HepG2 (cell line): ENCODE measurements around the gene MARCHF2. TPM values are rescaled to one million over a fixed set of nuclear protein-coding genes. Genes with fewer than 3 reads are reported as not detected.

Source experiments
- CEBPB ChIP-seq: IDR thresholded peaks from 2 replicates; pipeline ENCODE4 v1.6.1; 2011; ENCODE audit warnings: low read depth, low read length, improper control_type of control experiment, borderline replicate concordance
- CSRNP2 ChIP-seq: sonication (generic); formaldehyde crosslinking; conservative IDR thresholded peaks from 2 replicates; pipeline ENCODE4 v1.8.0; 2022; ENCODE audit warnings: low read depth, missing genetic modification reagents
- FOXK2 ChIP-seq: fragments of 450-650 bp; IDR thresholded peaks from 2 replicates; pipeline ENCODE4 v1.6.1; 2016
- HOXA3 ChIP-seq: sonication (generic); formaldehyde crosslinking; IDR thresholded peaks from 2 replicates; pipeline ENCODE4 v1.5.0; 2020; ENCODE audit warnings: missing genetic modification reagents
- JDP2 ChIP-seq: sonication (generic); formaldehyde crosslinking; IDR thresholded peaks from 2 replicates; pipeline ENCODE4 v1.8.1; 2022; ENCODE audit warnings: missing genetic modification reagents, borderline replicate concordance
- KLF12 ChIP-seq: sonication (generic); formaldehyde crosslinking; IDR thresholded peaks from 2 replicates; pipeline ENCODE4 v1.4.0; 2020; ENCODE audit warnings: missing genetic modification reagents, borderline replicate concordance
- LCORL ChIP-seq, 2 experiments: fragments of 450-650 bp in 1 of 2; sonication (generic) in 1 of 2; formaldehyde crosslinking in 1 of 2; IDR thresholded peaks; 2 replicates each; pipeline versions ENCODE4 v1.5.0 to v1.6.1; 2017 to 2020; ENCODE audit warnings: antibody characterized with exemption in 1 of 2, missing genetic modification reagents in 1 of 2
- MXI1 ChIP-seq: IDR thresholded peaks from 3 replicates; pipeline ENCODE4 v1.6.1; 2012; ENCODE audit warnings: low read depth, low read length, inconsistent platforms, borderline replicate concordance
- NBN ChIP-seq: fragments of 450-650 bp; conservative IDR thresholded peaks from 2 replicates; pipeline ENCODE4 v1.6.1; 2017
- NFATC3 ChIP-seq: sonication (generic); formaldehyde crosslinking; IDR thresholded peaks from 2 replicates; pipeline ENCODE4 v1.5.1; 2020; ENCODE audit warnings: mild to moderate bottlenecking, missing genetic modification reagents
- NR2C2 ChIP-seq: sonication (generic); formaldehyde crosslinking; IDR thresholded peaks from 2 replicates; pipeline ENCODE4 v1.4.0; 2020; ENCODE audit warnings: missing genetic modification reagents, mild to moderate bottlenecking, moderate library complexity, borderline replicate concordance
- POGZ ChIP-seq: sonication (generic); formaldehyde crosslinking; IDR thresholded peaks from 2 replicates; pipeline ENCODE4 v1.4.0; 2020; ENCODE audit warnings: mild to moderate bottlenecking, missing genetic modification reagents
- POLR2AphosphoS5 ChIP-seq: IDR thresholded peaks from 2 replicates; pipeline ENCODE4 v1.6.1; 2012; ENCODE audit warnings: low read depth, low read length
- RBM39 ChIP-seq: fragments of 200-400 bp; formaldehyde crosslinking; IDR thresholded peaks from one replicate; pipeline ENCODE4 v1.6.1; 2018; ENCODE audit warnings: antibody characterized with exemption, mild to moderate bottlenecking, low read depth, low read length; ENCODE audit not compliant: poor library complexity, severe bottlenecking
- SAP130 ChIP-seq: IDR thresholded peaks from 2 replicates; pipeline ENCODE4 v1.6.1; 2016; ENCODE audit warnings: low read depth
- SOX13 ChIP-seq, 3 experiments: fragments of 450-650 bp in 1 of 3; sonication (generic) in 1 of 3; formaldehyde crosslinking in 1 of 3; IDR thresholded peaks in 2 of 3; conservative IDR thresholded peaks in 1 of 3; 2 replicates each; pipeline versions ENCODE4 v1.5.0 to v1.6.1; 2016 to 2020; ENCODE audit warnings: antibody characterized with exemption in 1 of 3, mild to moderate bottlenecking in 1 of 3, missing compliant biosample characterization in 1 of 3, missing genetic modification reagents in 1 of 3, moderate library complexity in 1 of 3
- ZBTB3 ChIP-seq: sonication (generic); formaldehyde crosslinking; IDR thresholded peaks from 2 replicates; pipeline ENCODE4 v1.4.0; 2020; ENCODE audit warnings: low read depth, mild to moderate bottlenecking, moderate library complexity, missing genetic modification reagents, borderline replicate concordance
- ZFY ChIP-seq: sonication (generic); formaldehyde crosslinking; IDR thresholded peaks from 2 replicates; pipeline ENCODE4 v1.4.0; 2020; ENCODE audit warnings: missing genetic modification reagents
- ZGPAT ChIP-seq: IDR thresholded peaks from 2 replicates; pipeline ENCODE4 v1.6.1; 2016; ENCODE audit warnings: mild to moderate bottlenecking
- ZNF205 ChIP-seq: IDR thresholded peaks from 2 replicates; pipeline ENCODE4 v1.6.1; 2018; ENCODE audit warnings: missing biosample characterization, missing genetic modification reagents
- ZNF430 ChIP-seq: sonication (generic); formaldehyde crosslinking; IDR thresholded peaks from 2 replicates; pipeline ENCODE4 v1.9.0; 2021; ENCODE audit warnings: mild to moderate bottlenecking, missing genetic modification reagents
- ZNF530 ChIP-seq: sonication (generic); formaldehyde crosslinking; IDR thresholded peaks from 2 replicates; pipeline ENCODE4 v1.5.0; 2020; ENCODE audit warnings: low read depth, mild to moderate bottlenecking, missing genetic modification reagents
- ZNF570 ChIP-seq: sonication (generic); formaldehyde crosslinking; IDR thresholded peaks from 2 replicates; pipeline ENCODE4 v1.4.0; 2020; ENCODE audit warnings: mild to moderate bottlenecking, missing genetic modification reagents, borderline replicate concordance
- ZNF660 ChIP-seq: sonication (generic); formaldehyde crosslinking; IDR thresholded peaks from 2 replicates; pipeline ENCODE4 v1.5.1; 2020; ENCODE audit warnings: mild to moderate bottlenecking, low read depth, missing genetic modification reagents, borderline replicate concordance
- ZNF749 ChIP-seq: sonication (generic); formaldehyde crosslinking; IDR thresholded peaks from 2 replicates; pipeline ENCODE4 v1.8.0; 2022; ENCODE audit warnings: mild to moderate bottlenecking, missing genetic modification reagents, moderate library complexity, borderline replicate concordance
- ZNF879 ChIP-seq: sonication (generic); formaldehyde crosslinking; IDR thresholded peaks from 2 replicates; pipeline ENCODE4 v1.8.1; 2023; ENCODE audit warnings: missing genetic modification reagents
- polyA plus RNA-seq, 8 experiments: library from polyadenylated mRNA; depleted of rRNA in 3 of 8; stranded (reverse) in 7 of 8; unstranded in 1 of 8; fragments of >200 nt; fragmentation: Illumina TruSeq in 4 of 8; extraction: Trizol in 4 of 8; gene quantifications; 2 replicates each; pipeline versions ENCODE4 v1.2.1 to v1.2.3, GENCODE V29; 2011 to 2016; ENCODE audit warnings: low read depth in 4 of 8, missing spikeins in 1 of 8, mixed read lengths in 1 of 8; ENCODE audit not compliant: insufficient read depth in 1 of 8
- total RNA-seq, 5 experiments: library from RNA; depleted of rRNA; stranded (reverse); fragments of >200 nt; fragmentation: Illumina TruSeq; extraction: Trizol; gene quantifications; 2 replicates each; pipeline ENCODE4 v1.2.3, GENCODE V29; 2016; ENCODE audit warnings: low read depth in 1 of 5
- TF ChIP-seq, protein P1 (sequence below): sonication (generic); formaldehyde crosslinking; IDR thresholded peaks from 2 replicates; pipeline ENCODE4 v1.4.0; 2020; ENCODE audit warnings: missing genetic modification reagents
- TF ChIP-seq, protein P2 (sequence below): IDR thresholded peaks from 2 replicates; pipeline ENCODE4 v1.6.1; 2016; ENCODE audit warnings: missing genetic modification reagents, missing compliant biosample characterization

Gene MARCHF2
- total and polyA plus RNA-seq, 2 of the 13 experiments (the other 11 are each of a cell fraction or from before 2014, with no cell fraction given), result 12.7 to 13.0 TPM

DNA sequence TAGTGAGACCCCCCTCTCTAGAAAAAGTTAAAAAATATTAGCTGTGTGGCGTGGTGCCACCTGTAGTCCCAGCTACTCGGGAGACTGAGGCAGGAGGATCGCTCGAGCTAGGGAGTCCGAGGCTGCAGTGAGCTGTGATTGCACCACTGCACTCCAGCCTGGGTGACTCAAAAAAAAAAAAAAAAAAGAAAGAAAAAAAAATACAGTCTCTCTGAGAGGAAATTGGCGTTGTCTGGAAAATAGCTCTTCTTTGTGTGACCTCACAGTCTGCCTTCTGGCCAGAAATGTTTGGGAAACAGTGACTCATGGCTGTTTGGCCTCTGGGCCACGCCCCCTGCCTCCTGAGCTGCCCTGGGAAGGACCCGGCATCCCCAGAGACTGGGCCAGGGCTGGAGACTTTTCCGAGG is 10.7 kb downstream of the MARCHF2 start (continued):
- TF ChIP-seq POGZ (CRISPR knock-in tag) (no peak), ZGPAT (CRISPR knock-in tag) (0 out of 2 replicates have a peak, but pooled peaks have one; percentile 46), LCORL (IDR thresholded peaks at IDR 0.05) (peak; percentile 31; the same call in 1 of the 2 replicates), LCORL (CRISPR knock-in tag; IDR thresholded peaks at IDR 0.05) (peak; percentile 69), CSRNP2 (CRISPR knock-in tag) (no peak), NBN (no peak), NR2C2 (CRISPR knock-in tag) (peak; percentile 39; the same call in 1 of the 2 replicates), CEBPB (peak; percentile 42; the same call in 1 of the 2 replicates), ZNF660 (CRISPR knock-in tag) (no peak), HOXA3 (CRISPR knock-in tag) (peak; percentile 88), ZNF530 (CRISPR knock-in tag) (no peak), ZBTB3 (CRISPR knock-in tag) (peak; percentile 89), RBM39 (no peak), SAP130 (CRISPR knock-in tag) (peak; percentile 68; the same call in 1 of the 2 replicates), NFATC3 (CRISPR knock-in tag) (no peak), ZNF570 (CRISPR knock-in tag) (no peak), ZNF749 (CRISPR knock-in tag) (no peak), SOX13 (IDR thresholded peaks at IDR 0.05) (no peak), SOX13 (CRISPR knock-in tag; conservative IDR thresholded peaks at IDR 0.05 in 1 of 2, IDR thresholded peaks at IDR 0.05 in 1 of 2) (peak in 1 of 2 experiments; percentile 43; a peak in 1 of 4 replicates), JDP2 (CRISPR knock-in tag) (no peak), KLF12 (CRISPR knock-in tag) (0 out of 2 replicates have a peak, but pooled peaks have one; percentile 32), ZNF879 (no peak), ZNF205 (CRISPR knock-in tag) (no peak), POLR2AphosphoS5 (peak; percentile 27; the same call in 1 of the 2 replicates), MXI1 (peak; percentile 41; the same call in 1 of the 3 replicates), ZFY (CRISPR knock-in tag) (no peak), FOXK2 (0 out of 2 replicates have a peak, but pooled peaks have one; percentile 14), ZNF430 (0 out of 2 replicates have a peak, but pooled peaks have one; percentile 18)
- TF ChIP-seq, protein P1, sequence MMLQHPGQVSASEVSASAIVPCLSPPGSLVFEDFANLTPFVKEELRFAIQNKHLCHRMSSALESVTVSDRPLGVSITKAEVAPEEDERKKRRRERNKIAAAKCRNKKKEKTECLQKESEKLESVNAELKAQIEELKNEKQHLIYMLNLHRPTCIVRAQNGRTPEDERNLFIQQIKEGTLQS (CRISPR knock-in tag), result peak; percentile 82
- TF ChIP-seq, protein P2, sequence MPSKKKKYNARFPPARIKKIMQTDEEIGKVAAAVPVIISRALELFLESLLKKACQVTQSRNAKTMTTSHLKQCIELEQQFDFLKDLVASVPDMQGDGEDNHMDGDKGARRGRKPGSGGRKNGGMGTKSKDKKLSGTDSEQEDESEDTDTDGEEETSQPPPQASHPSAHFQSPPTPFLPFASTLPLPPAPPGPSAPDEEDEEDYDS (CRISPR knock-in tag), result 0 out of 2 replicates have a peak, but pooled peaks have one; percentile 46
